ENCODE data around the gene CFAP410. TPM values are rescaled to one million over a fixed set of nuclear protein-coding genes. Genes with fewer than 3 reads are reported as not detected.

The CFAP410 gene
- total and polyA plus RNA-seq, 2 of the 13 experiments (the other 11 are each of a cell fraction or from before 2014, with no cell fraction given) = 8.0 to 20.1 TPM

DNA sequence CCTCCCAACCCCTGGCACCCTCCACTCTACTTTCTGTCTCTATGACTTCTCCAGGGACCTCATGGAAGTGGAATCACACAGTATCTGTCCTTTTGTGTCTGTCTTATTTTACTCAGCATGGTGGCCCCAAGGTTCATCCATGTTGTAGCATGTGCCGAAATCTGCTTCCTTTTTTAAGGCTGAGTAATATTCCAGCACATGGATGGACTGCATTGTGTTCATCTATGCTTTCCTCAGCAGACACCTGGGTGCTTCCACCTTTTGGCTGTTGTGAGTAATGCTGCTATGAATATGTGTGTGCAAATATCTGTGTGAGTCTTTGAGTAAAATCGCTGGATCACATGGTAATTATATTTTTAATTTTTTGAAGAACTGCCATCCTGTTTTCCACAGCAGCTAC, 40.9 kb downstream of the CFAP410 start (continued):
- TF ChIP-seq, protein P1, sequence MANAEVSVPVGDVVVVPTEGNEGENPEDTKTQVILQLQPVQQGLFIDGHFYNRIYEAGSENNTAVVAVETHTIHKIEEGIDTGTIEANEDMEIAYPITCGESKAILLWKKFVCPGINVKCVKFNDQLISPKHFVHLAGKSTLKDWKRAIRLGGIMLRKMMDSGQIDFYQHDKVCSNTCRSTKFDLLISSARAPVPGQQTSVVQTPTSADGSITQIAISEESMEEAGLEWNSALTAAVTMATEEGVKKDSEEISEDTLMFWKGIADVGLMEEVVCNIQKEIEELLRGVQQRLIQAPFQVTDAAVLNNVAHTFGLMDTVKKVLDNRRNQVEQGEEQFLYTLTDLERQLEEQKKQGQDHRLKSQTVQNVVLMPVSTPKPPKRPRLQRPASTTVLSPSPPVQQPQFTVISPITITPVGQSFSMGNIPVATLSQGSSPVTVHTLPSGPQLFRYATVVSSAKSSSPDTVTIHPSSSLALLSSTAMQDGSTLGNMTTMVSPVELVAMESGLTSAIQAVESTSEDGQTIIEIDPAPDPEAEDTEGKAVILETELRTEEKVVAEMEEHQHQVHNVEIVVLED (CRISPR knock-in tag; IDR thresholded peaks at IDR 0.05; ENCODE audit: borderline replicate concordance) = no peak
- TF ChIP-seq ZNF558 (CRISPR knock-in tag; IDR thresholded peaks at IDR 0.05; ENCODE audit: borderline replicate concordance) (0 out of 2 replicates have a peak, but pooled peaks have one; percentile 14), MTA1 (CRISPR knock-in tag; IDR thresholded peaks at IDR 0.05; ENCODE audit: borderline replicate concordance) (no peak)
- TF ChIP-seq, protein P2, sequence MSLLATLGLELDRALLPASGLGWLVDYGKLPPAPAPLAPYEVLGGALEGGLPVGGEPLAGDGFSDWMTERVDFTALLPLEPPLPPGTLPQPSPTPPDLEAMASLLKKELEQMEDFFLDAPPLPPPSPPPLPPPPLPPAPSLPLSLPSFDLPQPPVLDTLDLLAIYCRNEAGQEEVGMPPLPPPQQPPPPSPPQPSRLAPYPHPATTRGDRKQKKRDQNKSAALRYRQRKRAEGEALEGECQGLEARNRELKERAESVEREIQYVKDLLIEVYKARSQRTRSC (CRISPR knock-in tag; IDR thresholded peaks at IDR 0.05; ENCODE audit: low read depth) = no peak
- TF ChIP-seq, protein P3, sequence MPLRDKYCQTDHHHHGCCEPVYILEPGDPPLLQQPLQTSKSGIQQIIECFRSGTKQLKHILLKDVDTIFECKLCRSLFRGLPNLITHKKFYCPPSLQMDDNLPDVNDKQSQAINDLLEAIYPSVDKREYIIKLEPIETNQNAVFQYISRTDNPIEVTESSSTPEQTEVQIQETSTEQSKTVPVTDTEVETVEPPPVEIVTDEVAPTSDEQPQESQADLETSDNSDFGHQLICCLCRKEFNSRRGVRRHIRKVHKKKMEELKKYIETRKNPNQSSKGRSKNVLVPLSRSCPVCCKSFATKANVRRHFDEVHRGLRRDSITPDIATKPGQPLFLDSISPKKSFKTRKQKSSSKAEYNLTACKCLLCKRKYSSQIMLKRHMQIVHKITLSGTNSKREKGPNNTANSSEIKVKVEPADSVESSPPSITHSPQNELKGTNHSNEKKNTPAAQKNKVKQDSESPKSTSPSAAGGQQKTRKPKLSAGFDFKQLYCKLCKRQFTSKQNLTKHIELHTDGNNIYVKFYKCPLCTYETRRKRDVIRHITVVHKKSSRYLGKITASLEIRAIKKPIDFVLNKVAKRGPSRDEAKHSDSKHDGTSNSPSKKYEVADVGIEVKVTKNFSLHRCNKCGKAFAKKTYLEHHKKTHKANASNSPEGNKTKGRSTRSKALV (CRISPR knock-in tag; IDR thresholded peaks at IDR 0.05) = no peak

DNA sequence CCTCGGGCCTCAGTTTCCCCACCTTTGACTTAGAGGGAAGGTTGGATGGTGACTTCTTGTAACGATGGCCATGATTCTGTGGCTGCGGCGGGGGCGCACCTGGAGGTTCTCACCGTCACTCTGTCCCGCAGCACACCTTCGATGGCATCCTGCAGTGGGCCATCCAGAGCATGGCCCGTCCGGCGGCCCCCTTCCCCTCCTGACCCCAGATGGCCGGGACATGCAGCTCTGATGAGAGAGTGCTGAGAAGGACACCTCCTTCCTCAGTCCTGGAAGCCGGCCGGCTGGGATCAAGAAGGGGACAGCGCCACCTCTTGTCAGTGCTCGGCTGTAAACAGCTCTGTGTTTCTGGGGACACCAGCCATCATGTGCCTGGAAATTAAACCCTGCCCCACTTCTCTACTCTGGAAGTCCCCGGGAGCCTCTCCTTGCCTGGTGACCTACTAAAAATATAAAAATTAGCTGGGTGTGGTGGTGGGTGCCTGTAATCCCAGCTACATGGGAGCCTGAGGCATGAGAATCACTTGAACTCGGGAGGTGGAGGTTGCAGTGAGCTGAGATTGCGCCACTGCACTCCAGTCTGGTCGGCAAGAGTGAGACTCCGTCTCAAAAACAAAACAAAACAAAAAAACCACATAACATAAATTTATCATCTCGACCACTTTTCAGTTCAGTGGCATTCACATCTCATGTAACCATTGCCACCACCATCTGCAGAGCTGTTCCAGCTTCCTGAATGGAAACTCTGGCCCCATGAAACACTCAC, 41.5 kb downstream of the CFAP410 start:
- FAIRE-seq (peak; percentile 79), DNase-seq (ENCODE audit: low spot score) (peak; percentile 59), ATAC-seq (peak; percentile 43)
- BruUV-seq (replicated peaks) = no TSS peak
- Histone ChIP-seq H3K4me3 (replicated peaks in 1 of 3; ENCODE audit: insufficient read depth in 1 of 3, low read depth in 2 of 3, low read length in 3 of 3) (peak overlapping the region in 1 of 3 experiments; percentile 11; a peak in 2 of 6 replicates), H3K36me3 (replicated peaks in 1 of 2; ENCODE audit: control insufficient read depth in 1 of 2, insufficient read depth in 2 of 2, low read length in 2 of 2) (no peaks in the 10 kb centered on the region), H4K20me1 (ENCODE audit: insufficient read depth, low read length) (peaks cover 11% of the 10 kb centered on the region; the same call in 1 of the 2 replicates), H3K27me3 (ENCODE audit: control insufficient read depth in 1 of 2, insufficient read depth in 2 of 2, low read length in 2 of 2) (peaks cover 10 to 31% of the 10 kb centered on the region in 2 experiments), H3K9ac (ENCODE audit: insufficient read depth, low read depth, low read length) (no peak overlapping the region), H3K4me2 (ENCODE audit: low read depth, low read length) (peak overlapping the region; percentile 52), H3K9me3 (ENCODE audit: low read length) (no peaks in the 10 kb centered on the region), H2AFZ (ENCODE audit: low read length) (no peak overlapping the region), H3K4me1 (ENCODE audit: insufficient read depth, low read length) (peaks cover 61% of the 10 kb centered on the region), H3K27ac (ENCODE audit: extremely low read length, insufficient read depth, low read length) (no peak overlapping the region), H3K79me2 (ENCODE audit: insufficient read depth, low read length) (peaks cover 14% of the 10 kb centered on the region)
- in situ Hi-C loops (cut with HindIII; ENCODE audit: extremely low pct_ligation_motif_present, low pct_unique_long_range_greater_than_20kb) = no loop called here
- intact Hi-C loops (cut with micrococcal nuclease; ENCODE audit: unreplicated experiment) = no loop called here
- ChIA-PET POLR2A (interaction anchor here (0.8 to 1.0 kb wide), 2 partner anchors 41 to 184 kb away, joined by 3 read pairs; no protein-coding TSS in a partner anchor), CTCF (ENCODE audit: low intra/inter-chr PET ratio, low total read pairs) (no interaction called here)
- 14% methylated on average over 7 of the region's 22 CpGs for WGBS (ENCODE audit: low lambda C conversion rate)
- TF ChIP-seq RARA (CRISPR knock-in tag; IDR thresholded peaks at IDR 0.05) (peak; percentile 16; the same call in 1 of the 2 replicates), CEBPG (CRISPR knock-in tag; IDR thresholded peaks at IDR 0.05) (peak; percentile 19; the same call in 1 of the 2 replicates), ETV5 (CRISPR knock-in tag; IDR thresholded peaks at IDR 0.05; ENCODE audit: borderline replicate concordance) (0 out of 2 replicates have a peak, but pooled peaks have one; percentile 7), U2AF1 (optimal IDR thresholded peaks at IDR 0.05; ENCODE audit: low read depth, low read length) (no peak), NFKB2 (CRISPR knock-in tag; IDR thresholded peaks at IDR 0.05; ENCODE audit: borderline replicate concordance) (peak; percentile 36; the same call in 1 of the 2 replicates)
- TF ChIP-seq, protein P4, sequence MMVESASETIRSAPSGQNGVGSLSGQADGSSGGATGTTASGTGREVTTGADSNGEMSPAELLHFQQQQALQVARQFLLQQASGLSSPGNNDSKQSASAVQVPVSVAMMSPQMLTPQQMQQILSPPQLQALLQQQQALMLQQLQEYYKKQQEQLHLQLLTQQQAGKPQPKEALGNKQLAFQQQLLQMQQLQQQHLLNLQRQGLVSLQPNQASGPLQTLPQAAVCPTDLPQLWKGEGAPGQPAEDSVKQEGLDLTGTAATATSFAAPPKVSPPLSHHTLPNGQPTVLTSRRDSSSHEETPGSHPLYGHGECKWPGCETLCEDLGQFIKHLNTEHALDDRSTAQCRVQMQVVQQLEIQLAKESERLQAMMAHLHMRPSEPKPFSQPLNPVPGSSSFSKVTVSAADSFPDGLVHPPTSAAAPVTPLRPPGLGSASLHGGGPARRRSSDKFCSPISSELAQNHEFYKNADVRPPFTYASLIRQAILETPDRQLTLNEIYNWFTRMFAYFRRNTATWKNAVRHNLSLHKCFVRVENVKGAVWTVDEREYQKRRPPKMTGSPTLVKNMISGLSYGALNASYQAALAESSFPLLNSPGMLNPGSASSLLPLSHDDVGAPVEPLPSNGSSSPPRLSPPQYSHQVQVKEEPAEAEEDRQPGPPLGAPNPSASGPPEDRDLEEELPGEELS (CRISPR knock-in tag; IDR thresholded peaks at IDR 0.05) = 0 out of 2 replicates have a peak, but pooled peaks have one; percentile 36
